Measurements from ENCODE around the gene PSMG2.
A peak's percentile ranks its signal among the peaks of the same experiment; 100 is the strongest.

Gene PSMG2

GRCh38 chr18:12726774-12727550 lies 24.1 kb downstream of the PSMG2 start:
- Histone ChIP-seq H2AK5ac (ENCODE audit: low read length) (no peak overlapping the region), H3K23ac (ENCODE audit: low read length) (no peak overlapping the region), H3K4me3 (ENCODE audit: low read length) (no peak overlapping the region), H2BK120ac (ENCODE audit: low read depth, low read length) (no peak overlapping the region), H3K79me1 (ENCODE audit: low read length) (no peaks in the 10 kb centered on the region), H2BK15ac (replicated peaks; ENCODE audit: low read depth) (no peak overlapping the region), H3K27me3 (ENCODE audit: insufficient read depth, low read length, poor library complexity) (no peaks in the 10 kb centered on the region), H3K27ac (ENCODE audit: low read depth, low read length) (no peak overlapping the region), H3K18ac (ENCODE audit: low read length) (no peak overlapping the region), H3K56ac (ENCODE audit: low read length) (no peak overlapping the region), H3K4me2 (ENCODE audit: low read length) (no peak overlapping the region), H2BK5ac (ENCODE audit: low read length) (no peak overlapping the region), H3K9ac (ENCODE audit: low read length) (no peak overlapping the region), H3K4ac (ENCODE audit: low read depth, low read length) (no peak overlapping the region), H3K79me2 (ENCODE audit: control insufficient read depth, insufficient read depth, low read length) (no peaks in the 10 kb centered on the region), H4K8ac (ENCODE audit: low read depth, low read length) (no peak overlapping the region), H3K36me3 (ENCODE audit: control insufficient read depth, insufficient read depth, low read length) (peaks cover 3% of the 10 kb centered on the region), H3K4me1 (ENCODE audit: control insufficient read depth, low read depth, low read length) (no peaks in the 10 kb centered on the region), H4K5ac (ENCODE audit: low read length) (no peak overlapping the region)
- WGBS (ENCODE audit: extremely low coverage, insufficient coverage, low lambda C conversion rate) = no CpG with 5 or more reads among the region's 14 CpGs
- DNase-seq = peak; percentile 77

DNA sequence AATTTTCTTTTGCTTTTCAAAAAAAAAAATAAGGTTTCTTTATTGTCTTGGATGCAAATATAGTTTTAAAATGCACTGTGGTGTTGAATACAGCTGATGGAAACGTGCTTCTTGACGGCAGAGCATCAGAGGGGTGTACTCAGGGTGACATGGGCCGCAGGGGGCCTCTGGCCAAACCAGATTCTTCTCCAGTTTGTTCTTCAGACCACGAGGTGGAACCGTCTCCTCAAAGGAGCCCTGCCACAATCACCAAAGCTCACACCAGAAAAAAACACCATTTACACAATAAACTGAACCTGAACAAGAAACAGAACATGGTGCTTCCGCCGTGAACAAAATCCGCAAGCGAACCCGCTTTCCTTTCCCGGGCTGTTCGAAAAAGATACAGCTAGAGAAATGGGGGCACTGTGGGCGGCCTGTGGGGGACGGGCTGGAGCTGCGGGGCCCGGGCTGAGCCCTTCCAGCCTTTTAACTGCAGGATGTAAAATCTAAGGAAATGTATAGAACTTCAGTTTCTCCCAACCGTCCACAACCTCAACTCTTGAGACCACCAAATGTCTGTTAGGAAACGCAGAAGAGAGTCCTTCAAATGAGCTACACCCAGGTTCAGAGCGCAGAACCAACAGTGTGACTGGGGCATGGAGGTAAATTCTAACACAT lies 34.5 kb downstream of the PSMG2 start:
- Histone ChIP-seq H2AK5ac (ENCODE audit: low read length) (no peak overlapping the region), H3K56ac (ENCODE audit: low read length) (no peak overlapping the region), H3K9ac (ENCODE audit: low read length) (no peak overlapping the region), H3K79me2 (ENCODE audit: control insufficient read depth, insufficient read depth, low read length) (no peaks in the 10 kb centered on the region), H3K4ac (ENCODE audit: low read depth, low read length) (no peak overlapping the region), H3K4me2 (ENCODE audit: low read length) (no peak overlapping the region), H4K8ac (ENCODE audit: low read depth, low read length) (no peak overlapping the region), H2BK15ac (replicated peaks; ENCODE audit: low read depth) (no peak overlapping the region), H3K27me3 (ENCODE audit: insufficient read depth, low read length, poor library complexity) (no peaks in the 10 kb centered on the region), H3K4me3 (ENCODE audit: low read length) (no peak overlapping the region), H3K4me1 (ENCODE audit: control insufficient read depth, low read depth, low read length) (no peaks in the 10 kb centered on the region), H4K5ac (ENCODE audit: low read length) (no peak overlapping the region), H2BK120ac (ENCODE audit: low read depth, low read length) (no peak overlapping the region), H2BK5ac (ENCODE audit: low read length) (no peak overlapping the region), H3K27ac (ENCODE audit: low read depth, low read length) (no peak overlapping the region), H3K18ac (ENCODE audit: low read length) (no peak overlapping the region), H3K23ac (ENCODE audit: low read length) (no peak overlapping the region), H3K79me1 (ENCODE audit: low read length) (no peaks in the 10 kb centered on the region), H3K36me3 (ENCODE audit: control insufficient read depth, insufficient read depth, low read length) (no peaks in the 10 kb centered on the region)
- DNase-seq = no peak
- no CpG with 5 or more reads among the region's 19 CpGs for WGBS (ENCODE audit: extremely low coverage, insufficient coverage, low lambda C conversion rate)

- Histone ChIP-seq H2BK120ac (ENCODE audit: low read depth, low read length) (no peak overlapping the region), H2BK5ac (ENCODE audit: low read length) (no peak overlapping the region), H2BK15ac (replicated peaks; ENCODE audit: low read depth) (no peak overlapping the region), H3K9ac (ENCODE audit: low read length) (no peak overlapping the region), H3K79me2 (ENCODE audit: control insufficient read depth, insufficient read depth, low read length) (no peaks in the 10 kb centered on the region), H3K36me3 (ENCODE audit: control insufficient read depth, insufficient read depth, low read length) (no peaks in the 10 kb centered on the region), H3K4me1 (ENCODE audit: control insufficient read depth, low read depth, low read length) (no peaks in the 10 kb centered on the region), H3K23ac (ENCODE audit: low read length) (no peak overlapping the region), H2AK5ac (ENCODE audit: low read length) (no peak overlapping the region), H3K27ac (ENCODE audit: low read depth, low read length) (no peak overlapping the region), H4K8ac (ENCODE audit: low read depth, low read length) (no peak overlapping the region), H3K18ac (ENCODE audit: low read length) (no peak overlapping the region), H3K79me1 (ENCODE audit: low read length) (no peaks in the 10 kb centered on the region), H3K4me2 (ENCODE audit: low read length) (no peak overlapping the region), H4K5ac (ENCODE audit: low read length) (no peak overlapping the region), H3K4me3 (ENCODE audit: low read length) (no peak overlapping the region), H3K4ac (ENCODE audit: low read depth, low read length) (no peak overlapping the region), H3K27me3 (ENCODE audit: insufficient read depth, low read length, poor library complexity) (no peaks in the 10 kb centered on the region), H3K56ac (ENCODE audit: low read length) (no peak overlapping the region)
- no peak for DNase-seq
- no CpG with 5 or more reads among the region's 6 CpGs for WGBS (ENCODE audit: extremely low coverage, insufficient coverage, low lambda C conversion rate)
These were observed 38.5 kb downstream of the PSMG2 start for GRCh38 chr18:12741351-12741750.

DNA sequence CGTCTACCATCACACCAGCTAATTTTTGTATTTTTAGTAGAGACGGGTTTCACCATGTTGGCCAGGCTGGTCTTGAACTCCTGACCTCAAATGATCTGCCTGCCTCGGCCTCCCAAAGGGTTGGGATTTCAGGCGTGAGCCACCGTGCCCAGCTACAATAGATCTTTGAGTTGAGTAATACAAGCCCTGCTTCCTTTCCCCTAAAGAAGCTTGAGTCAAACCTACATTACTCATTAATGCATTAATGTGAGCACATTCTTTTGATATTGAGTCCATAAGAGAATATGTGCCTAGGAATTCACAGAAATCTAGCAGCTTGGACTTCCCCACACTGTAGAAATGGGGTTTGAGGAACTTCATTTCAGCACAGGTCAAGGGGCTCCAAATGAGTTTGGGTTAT lies 39.6 kb downstream of the PSMG2 start:
- no peaks in the 10 kb centered on the region for H3K27me3 ChIP-seq (ENCODE audit: insufficient read depth, low read length, poor library complexity)
- no CpG with 5 or more reads among the region's 5 CpGs for WGBS (ENCODE audit: extremely low coverage, insufficient coverage, low lambda C conversion rate)
- no peaks in the 10 kb centered on the region for H3K4me1 ChIP-seq (ENCODE audit: control insufficient read depth, low read depth, low read length)
- no peak overlapping the region for H2BK15ac ChIP-seq (replicated peaks; ENCODE audit: low read depth)
- no peak overlapping the region for H3K23ac ChIP-seq (ENCODE audit: low read length)
- H3K4me3 ChIP-seq (ENCODE audit: low read length) = no peak overlapping the region
- H3K79me1 ChIP-seq (ENCODE audit: low read length) = no peaks in the 10 kb centered on the region
- no peak overlapping the region for H3K27ac ChIP-seq (ENCODE audit: low read depth, low read length)
- no peak overlapping the region for H3K4ac ChIP-seq (ENCODE audit: low read depth, low read length)
- no peak overlapping the region for H2AK5ac ChIP-seq (ENCODE audit: low read length)
- no peak overlapping the region for H4K8ac ChIP-seq (ENCODE audit: low read depth, low read length)
- H2BK120ac ChIP-seq (ENCODE audit: low read depth, low read length) = no peak overlapping the region
- H3K18ac ChIP-seq (ENCODE audit: low read length) = no peak overlapping the region
- DNase-seq = no peak
- no peak overlapping the region for H3K56ac ChIP-seq (ENCODE audit: low read length)
- no peaks in the 10 kb centered on the region for H3K79me2 ChIP-seq (ENCODE audit: control insufficient read depth, insufficient read depth, low read length)
- no peak overlapping the region for H3K9ac ChIP-seq (ENCODE audit: low read length)
- H3K4me2 ChIP-seq (ENCODE audit: low read length) = no peak overlapping the region
- H4K5ac ChIP-seq (ENCODE audit: low read length) = no peak overlapping the region
- H2BK5ac ChIP-seq (ENCODE audit: low read length) = no peak overlapping the region
- no peaks in the 10 kb centered on the region for H3K36me3 ChIP-seq (ENCODE audit: control insufficient read depth, insufficient read depth, low read length)

GRCh38 chr18:12744103-12744502 lies 41.3 kb downstream of the PSMG2 start:
- Histone ChIP-seq H2AK5ac (ENCODE audit: low read length) (no peak overlapping the region), H3K18ac (ENCODE audit: low read length) (no peak overlapping the region), H3K4me2 (ENCODE audit: low read length) (no peak overlapping the region), H3K56ac (ENCODE audit: low read length) (no peak overlapping the region), H3K36me3 (ENCODE audit: control insufficient read depth, insufficient read depth, low read length) (no peaks in the 10 kb centered on the region), H3K27ac (ENCODE audit: low read depth, low read length) (no peak overlapping the region), H3K4me1 (ENCODE audit: control insufficient read depth, low read depth, low read length) (no peaks in the 10 kb centered on the region), H3K27me3 (ENCODE audit: insufficient read depth, low read length, poor library complexity) (no peaks in the 10 kb centered on the region), H3K4me3 (ENCODE audit: low read length) (no peak overlapping the region), H4K5ac (ENCODE audit: low read length) (no peak overlapping the region), H3K79me2 (ENCODE audit: control insufficient read depth, insufficient read depth, low read length) (no peaks in the 10 kb centered on the region), H3K4ac (ENCODE audit: low read depth, low read length) (no peak overlapping the region), H3K23ac (ENCODE audit: low read length) (no peak overlapping the region), H4K8ac (ENCODE audit: low read depth, low read length) (no peak overlapping the region), H3K79me1 (ENCODE audit: low read length) (no peaks in the 10 kb centered on the region), H2BK15ac (replicated peaks; ENCODE audit: low read depth) (no peak overlapping the region), H3K9ac (ENCODE audit: low read length) (no peak overlapping the region), H2BK5ac (ENCODE audit: low read length) (no peak overlapping the region), H2BK120ac (ENCODE audit: low read depth, low read length) (no peak overlapping the region)
- WGBS (ENCODE audit: extremely low coverage, insufficient coverage, low lambda C conversion rate) = no CpG with 5 or more reads among the region's 2 CpGs
- peak; percentile 28 for DNase-seq

Data from mesendoderm (in vitro differentiated cells).